HG03135 (cell line): Measurements from ENCODE around the gene XYLT1.

Experiments used
- ATAC-seq: cut with Tn5 transposase; IDR thresholded peaks from one replicate; pipeline ENCODE4 v1.9.1; 2021; ENCODE audit warnings: mild to moderate bottlenecking, moderate library complexity; ENCODE audit not compliant: unreplicated experiment

The XYLT1 gene

GRCh38 chr16:17362946-17363345 lies 107.8 kb downstream of the XYLT1 start:
- no peak for ATAC-seq

- ATAC-seq: no peak
These were observed 108.6 kb downstream of the XYLT1 start for GRCh38 chr16:17362183-17362582.

DNA sequence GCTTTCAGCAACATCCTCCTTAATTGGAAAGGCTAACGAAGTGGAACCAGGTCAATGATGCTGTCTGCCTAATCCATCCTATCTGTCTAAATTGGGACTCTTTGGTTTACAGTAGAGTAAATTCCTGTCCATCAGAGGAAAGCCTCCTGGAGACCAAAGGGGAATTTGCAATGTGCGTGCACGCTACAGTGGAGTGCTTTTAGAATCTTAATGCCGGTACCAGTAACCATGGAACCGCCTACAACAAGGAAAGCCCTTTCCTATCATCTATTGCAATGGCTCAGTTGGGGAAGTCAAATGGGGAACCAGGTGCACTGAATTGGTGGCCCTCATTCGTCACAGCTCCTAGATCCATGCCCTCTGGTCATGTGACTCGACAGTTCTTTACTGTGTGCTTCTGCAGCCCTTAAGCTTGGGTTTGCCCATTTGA lies 110.1 kb downstream of the XYLT1 start:
- no peak for ATAC-seq

DNA sequence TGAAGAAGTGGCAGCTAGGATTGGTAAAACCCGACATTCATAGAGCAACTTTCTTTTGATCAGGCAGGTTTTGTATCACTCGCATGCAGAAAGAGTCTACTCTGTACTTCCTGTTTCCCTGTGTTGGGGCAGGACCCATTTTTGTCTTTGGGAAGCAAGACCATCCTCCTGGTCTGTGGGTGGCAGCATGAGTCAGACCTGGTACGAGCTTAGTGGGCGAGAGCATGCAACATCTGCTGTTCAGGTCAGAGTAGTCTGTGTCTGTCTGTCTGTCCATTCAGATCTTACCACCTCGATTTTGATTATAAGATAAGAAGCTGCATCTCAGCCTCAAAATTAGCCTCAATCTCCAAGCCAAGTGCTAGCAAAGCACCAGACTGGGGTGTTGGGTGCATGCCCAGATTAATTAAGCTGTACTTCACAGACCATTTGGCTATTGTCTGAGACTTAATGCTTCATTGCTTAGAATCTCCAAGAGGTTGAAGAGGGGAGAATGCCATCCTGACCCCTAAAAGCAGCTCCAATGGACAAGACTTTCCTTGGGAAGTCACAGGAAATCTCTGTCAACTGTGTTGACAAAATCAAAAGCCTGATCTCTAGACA lies 110.9 kb downstream of the XYLT1 start:
- ATAC-seq: no peak

GRCh38 chr16:17358846-17359245 lies 111.9 kb downstream of the XYLT1 start:
- ATAC-seq: no peak

DNA sequence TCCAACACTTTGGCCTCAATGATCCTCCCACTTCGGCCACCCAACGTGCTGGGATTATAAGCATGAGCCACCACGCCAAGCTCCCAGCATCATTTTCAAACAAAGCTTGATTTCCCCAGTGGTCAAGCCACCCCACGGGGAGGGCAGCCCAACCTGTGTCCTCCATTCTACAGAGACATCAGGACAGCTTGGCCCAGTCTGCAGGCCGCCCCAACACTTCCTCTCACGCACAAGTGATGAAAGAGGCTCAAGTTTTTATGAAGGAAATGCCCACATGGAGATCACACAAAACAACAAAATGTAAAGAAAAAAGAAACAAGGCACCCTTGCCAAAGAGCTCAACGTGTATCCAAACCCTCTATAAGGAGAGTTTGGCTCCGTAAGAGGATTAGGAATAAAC lies 112.4 kb downstream of the XYLT1 start:
- no peak for ATAC-seq

DNA sequence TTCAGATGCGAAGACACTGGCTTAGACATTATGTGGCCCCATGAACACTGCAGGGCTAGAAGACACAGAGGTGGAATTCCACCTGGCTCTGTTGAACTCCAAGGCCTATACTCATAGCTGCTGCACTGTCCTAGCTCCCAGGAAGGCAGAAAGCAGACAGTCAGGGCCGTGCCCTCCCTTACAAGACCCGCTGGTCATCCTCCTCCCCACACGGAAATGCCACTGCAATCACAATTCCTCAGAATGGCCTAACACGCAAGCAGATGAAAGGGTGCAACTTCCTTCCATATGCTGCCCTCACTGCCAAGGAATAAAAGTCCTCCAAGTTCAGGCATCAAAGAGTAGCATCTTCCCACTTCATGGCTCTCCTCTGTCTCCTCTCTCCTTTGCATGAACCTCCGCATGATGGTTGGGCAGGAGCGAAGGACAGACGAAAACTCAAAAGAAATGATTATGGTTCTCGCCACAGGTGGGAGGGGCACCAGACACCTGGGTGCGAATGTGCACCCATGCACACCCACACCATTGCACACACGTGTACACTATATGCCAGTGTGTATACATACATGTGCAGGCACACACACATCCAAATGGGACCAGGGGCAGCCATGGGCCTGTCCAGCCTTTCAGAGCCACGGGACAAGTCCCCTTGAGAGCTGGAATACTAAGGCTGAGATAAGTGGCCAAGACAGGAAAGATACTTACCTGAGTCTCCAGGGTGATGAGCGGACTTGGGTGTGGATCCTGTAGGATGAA lies 113.3 kb downstream of the XYLT1 start:
- ATAC-seq: no peak

DNA sequence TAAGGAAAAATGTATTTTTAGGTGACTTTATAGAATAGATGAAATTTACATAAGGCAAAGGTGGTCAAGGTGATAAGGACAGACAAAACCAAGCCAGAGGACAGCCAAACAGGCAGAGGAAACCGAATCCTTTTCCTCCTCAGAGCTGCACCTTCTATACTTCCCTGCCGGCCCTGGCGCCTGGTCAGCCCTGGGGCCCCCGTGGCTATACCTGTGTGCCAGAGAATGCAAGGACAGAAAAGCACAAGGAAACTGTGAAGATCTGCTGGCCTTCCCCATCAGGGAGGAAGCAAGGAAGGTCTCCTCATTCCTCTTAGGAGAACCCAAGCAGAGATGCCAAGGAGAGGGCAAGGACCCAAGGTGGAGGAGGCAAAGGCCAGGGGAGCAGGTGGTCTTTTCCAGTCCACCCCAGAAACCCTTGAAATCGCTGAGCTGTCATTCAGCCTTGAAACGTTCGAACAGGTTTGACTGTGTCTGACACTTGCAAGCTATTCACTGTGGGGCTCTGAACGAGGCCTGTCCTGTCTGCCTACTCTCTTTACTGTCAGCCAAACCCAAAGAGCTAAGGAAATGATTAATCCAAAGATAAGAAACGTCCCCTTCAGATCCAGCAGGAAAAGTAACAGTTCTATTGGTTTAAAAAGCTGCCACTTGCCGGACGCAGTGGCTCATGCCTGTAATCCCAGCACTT lies 114.4 kb downstream of the XYLT1 start:
- no peak for ATAC-seq

- no peak for ATAC-seq
These were observed 116.1 kb downstream of the XYLT1 start for GRCh38 chr16:17354685-17355084.

DNA sequence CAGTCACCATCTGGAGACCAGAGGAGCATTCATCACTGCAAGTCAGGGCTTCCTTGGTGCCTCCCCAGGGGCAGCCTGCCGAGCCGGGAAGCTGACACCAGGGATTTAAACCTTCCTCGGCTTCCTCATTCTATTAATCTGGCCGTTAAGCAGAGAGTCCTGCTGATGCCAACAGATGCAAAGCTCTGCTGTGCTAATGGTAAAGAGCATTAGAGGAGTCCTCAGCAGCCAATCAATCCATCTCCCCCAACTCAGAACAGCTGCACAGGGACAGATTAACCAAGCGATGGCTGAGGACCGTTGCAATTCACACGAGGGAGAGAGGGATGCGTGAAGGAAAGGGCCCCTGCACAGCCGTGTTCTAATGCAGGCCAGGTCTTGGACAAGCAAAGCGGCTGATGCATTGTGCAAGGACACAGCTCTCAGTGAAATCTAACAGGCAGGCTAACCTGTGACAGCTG lies 116.6 kb downstream of the XYLT1 start:
- ATAC-seq: no peak

- ATAC-seq: no peak
These were observed 117.2 kb downstream of the XYLT1 start for GRCh38 chr16:17353561-17353960.

- no peak for ATAC-seq
These were observed 119.2 kb downstream of the XYLT1 start for GRCh38 chr16:17351441-17352035.

DNA sequence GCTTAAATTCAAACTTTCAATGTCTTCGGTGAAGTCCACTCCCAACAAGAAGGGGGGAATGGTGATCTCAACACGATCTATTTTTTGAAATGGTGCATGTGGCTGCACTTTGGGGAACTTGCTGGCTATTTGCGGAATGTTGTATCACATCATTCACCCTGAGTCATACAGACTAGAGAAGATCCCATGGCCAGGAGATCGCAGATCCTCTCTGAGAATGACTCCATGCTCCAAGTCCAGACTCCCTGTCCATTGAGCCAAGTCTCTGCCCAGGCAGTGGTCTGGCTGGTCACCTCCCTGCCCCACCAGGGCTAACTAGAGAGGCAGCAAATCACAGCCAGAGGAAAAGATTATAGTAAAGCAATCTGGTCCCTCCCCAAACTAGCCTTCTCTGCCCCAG lies 120.6 kb downstream of the XYLT1 start:
- no peak for ATAC-seq

GRCh38 chr16:17348826-17349225 lies 121.9 kb downstream of the XYLT1 start:
- no peak for ATAC-seq

DNA sequence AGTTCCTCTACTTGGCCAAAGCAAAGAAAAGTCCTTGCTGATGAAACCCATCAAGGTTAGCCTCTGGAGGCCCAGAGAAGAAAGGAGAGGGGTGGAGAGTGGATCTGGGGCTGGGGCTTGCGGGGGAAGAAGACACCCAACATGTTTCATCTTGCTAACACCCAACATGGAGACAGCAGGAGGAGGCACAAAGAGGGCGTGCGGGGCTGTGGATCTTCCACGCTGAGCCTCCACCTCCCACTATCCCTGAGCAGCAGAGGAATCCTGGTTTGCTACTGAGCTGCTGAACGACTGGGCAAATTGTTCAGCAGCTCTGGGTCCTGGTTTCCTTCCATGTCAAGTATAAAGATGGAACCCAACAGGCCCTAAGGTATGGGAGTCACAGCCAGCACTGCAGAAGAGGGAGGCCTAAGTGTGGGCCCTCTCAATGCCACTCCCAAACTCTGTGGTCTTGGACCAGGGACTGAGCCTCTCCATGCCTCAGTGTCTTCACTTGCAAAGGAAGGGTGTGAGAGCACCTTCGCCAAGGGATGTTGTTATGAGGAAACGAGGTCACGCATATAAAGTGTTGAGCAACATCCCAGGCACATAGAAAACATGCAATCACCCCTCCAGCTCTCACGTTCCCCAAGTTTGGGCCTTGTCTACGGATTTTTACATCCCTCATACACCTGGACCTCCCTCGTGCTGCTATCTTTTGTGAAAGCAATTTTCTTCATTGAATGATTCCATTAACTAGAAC lies 122.5 kb downstream of the XYLT1 start:
- ATAC-seq: no peak

DNA sequence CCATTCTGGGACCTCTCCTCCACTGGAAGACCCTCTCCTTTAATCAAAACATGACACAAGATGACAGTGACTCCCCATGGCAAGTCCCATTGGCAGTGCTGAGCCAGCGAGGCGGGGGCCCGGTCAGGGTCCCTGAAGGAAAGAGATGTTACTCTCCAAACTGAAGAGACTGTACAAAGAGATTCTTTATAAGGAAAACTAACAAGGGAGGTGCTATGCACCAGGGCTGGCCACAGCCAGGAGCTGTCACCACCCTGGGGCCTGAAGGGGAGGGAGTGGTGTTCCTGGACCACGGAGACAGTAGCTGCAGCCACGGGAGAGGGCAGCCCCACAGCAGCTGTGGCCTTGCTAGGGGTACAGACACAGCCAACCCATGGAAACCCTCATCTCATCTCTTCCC lies 123.1 kb downstream of the XYLT1 start:
- no peak for ATAC-seq

DNA sequence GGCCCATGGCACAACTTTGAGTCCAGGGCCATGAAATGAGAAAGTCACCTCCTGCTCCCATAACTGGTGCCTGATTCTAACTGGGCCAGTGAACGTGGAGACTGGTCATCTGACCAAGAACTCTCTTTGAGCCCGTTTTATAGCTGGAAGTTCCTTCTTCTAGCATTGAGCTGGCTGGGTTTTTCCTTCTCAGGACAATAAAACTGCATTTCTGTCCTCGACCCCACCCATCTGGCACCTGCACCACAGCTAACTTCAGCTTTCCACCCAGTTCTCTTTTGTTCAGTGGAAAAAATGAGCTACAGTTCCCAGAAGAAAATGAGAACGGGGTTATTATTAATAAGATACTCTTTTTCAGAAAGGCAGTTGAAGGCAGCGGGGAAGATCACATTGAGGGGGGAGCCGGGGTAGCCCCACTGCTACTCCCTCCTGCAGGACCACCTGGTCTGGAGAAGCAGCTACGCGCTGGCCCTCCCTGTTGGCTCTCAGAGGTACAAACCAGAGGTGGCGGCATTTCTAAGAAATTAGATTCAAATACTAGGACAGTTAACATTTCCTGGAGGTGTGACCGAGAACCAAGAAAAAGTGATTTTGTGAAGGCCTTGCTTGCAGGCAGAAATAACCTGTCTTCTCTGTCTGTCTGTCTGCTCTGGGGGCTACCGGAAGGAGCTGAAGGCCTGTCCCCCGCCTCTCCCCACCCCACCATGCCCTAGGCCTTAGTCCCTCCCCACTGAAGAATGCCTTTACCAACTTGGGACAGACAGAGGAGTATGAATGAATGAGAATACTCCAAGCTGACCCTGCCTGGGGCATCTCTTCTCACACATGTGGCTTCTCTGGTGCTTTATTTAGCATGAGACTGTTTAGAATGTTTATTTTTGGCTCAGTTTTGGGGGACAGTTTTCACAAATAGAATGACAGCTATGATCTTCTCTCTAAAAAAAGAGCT lies 123.9 kb downstream of the XYLT1 start:
- no peak for ATAC-seq

- no peak for ATAC-seq
These were observed 125.7 kb downstream of the XYLT1 start for GRCh38 chr16:17345043-17345442.

GRCh38 chr16:17343728-17344127 lies 127.0 kb downstream of the XYLT1 start:
- ATAC-seq: no peak

DNA sequence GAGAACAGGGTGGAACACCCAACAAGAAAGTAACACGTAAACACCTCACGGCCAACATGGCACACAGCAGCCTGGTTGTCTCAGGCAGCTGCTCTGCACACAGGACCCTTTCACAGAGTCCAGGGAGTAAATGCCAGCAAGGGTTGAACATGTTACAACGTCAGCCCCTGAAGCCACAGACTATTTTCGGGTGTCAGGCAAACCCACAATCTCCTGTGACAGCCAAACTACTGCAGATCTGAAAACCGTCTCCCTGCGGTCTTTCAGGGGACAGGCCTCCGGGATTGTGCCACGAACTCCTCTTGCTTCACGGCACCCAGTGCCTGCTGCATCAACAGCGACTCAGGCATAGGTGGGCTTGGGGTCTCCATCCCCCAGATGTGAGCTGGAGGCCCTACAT lies 127.7 kb downstream of the XYLT1 start:
- no peak for ATAC-seq
